ENCODE measurements around the gene WWC2. TPM values are rescaled to one million over a fixed set of nuclear protein-coding genes. Genes with fewer than 3 reads are reported as not detected.

WWC2 gene
- total RNA-seq, 1 donor from 2014 or later: 46.2 TPM

DNA sequence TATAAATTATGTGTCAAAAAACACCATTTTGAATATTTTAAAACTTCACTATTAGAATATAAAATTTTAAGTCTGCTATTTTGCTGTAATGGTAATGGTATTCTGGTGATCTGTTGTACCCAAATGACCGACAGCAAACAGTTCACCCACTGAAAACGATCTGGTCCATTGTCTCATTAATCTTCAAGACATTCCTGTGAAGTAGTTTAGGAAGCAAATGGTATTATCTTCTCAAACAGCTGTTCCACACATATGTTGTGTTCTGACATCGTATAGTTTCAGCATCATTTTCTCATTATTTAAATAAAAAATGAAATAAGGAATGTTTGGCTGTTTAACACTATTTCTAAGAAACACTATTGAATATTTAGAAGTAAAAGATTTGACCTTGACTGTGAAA is 98.1 kb downstream of the WWC2 start:
- H3K4me3 ChIP-seq (ENCODE audit: low read depth, low read length): no peak overlapping the region
- DNase-seq (ENCODE audit: low read depth): no peak
- TF ChIP-seq, protein P1, sequence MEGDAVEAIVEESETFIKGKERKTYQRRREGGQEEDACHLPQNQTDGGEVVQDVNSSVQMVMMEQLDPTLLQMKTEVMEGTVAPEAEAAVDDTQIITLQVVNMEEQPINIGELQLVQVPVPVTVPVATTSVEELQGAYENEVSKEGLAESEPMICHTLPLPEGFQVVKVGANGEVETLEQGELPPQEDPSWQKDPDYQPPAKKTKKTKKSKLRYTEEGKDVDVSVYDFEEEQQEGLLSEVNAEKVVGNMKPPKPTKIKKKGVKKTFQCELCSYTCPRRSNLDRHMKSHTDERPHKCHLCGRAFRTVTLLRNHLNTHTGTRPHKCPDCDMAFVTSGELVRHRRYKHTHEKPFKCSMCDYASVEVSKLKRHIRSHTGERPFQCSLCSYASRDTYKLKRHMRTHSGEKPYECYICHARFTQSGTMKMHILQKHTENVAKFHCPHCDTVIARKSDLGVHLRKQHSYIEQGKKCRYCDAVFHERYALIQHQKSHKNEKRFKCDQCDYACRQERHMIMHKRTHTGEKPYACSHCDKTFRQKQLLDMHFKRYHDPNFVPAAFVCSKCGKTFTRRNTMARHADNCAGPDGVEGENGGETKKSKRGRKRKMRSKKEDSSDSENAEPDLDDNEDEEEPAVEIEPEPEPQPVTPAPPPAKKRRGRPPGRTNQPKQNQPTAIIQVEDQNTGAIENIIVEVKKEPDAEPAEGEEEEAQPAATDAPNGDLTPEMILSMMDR (conservative IDR thresholded peaks at IDR 0.05; ENCODE audit: low read depth, low read length): no peak

DNA sequence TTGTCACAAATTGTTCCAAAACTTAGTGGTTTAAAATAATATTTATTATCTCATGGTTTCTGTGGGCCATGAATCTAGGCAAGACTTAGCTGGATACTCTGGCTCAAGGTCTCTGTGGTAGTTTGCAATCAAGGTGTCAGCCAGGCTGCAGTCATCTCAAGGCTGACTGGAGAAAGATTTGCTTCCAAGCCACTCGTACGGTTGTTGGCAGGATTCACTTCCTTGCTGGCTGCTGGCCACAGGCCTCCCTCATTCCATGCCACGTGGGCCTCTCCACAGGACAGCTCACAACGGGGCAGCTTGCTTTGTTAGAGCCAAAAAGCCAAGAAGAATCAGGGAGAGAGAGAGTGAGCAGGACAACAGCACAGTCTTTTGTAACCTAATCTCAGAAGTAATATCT is 101.4 kb downstream of the WWC2 start:
- DNase-seq (ENCODE audit: low read depth): peak; percentile 66
- H3K4me3 ChIP-seq (ENCODE audit: low read depth, low read length): no peak overlapping the region
- TF ChIP-seq, protein P1 (conservative IDR thresholded peaks at IDR 0.05; ENCODE audit: low read depth, low read length): no peak

DNA sequence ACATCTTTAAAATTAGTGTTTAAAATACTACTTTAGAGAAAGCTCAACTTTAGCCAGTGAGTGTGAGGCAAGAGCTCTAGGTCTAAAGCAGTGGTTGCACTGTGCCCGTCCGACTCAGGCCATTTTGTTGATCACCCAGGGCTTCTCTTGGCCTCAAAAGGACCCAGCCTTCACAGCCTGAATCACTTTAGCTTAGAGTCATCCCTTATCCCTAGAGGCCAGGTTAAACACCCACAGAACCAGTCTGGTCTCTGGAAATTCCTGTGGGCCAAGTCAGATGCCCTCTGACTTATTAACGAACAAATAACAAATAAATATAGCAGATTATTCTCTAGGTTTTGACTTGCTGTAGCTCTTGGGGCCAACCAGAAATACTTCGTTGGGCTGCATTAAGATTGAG is 102.3 kb downstream of the WWC2 start:
- DNase-seq (ENCODE audit: low read depth): no peak
- H3K4me3 ChIP-seq (ENCODE audit: low read depth, low read length): no peak overlapping the region
- TF ChIP-seq, protein P1 (conservative IDR thresholded peaks at IDR 0.05; ENCODE audit: low read depth, low read length): no peak

DNA sequence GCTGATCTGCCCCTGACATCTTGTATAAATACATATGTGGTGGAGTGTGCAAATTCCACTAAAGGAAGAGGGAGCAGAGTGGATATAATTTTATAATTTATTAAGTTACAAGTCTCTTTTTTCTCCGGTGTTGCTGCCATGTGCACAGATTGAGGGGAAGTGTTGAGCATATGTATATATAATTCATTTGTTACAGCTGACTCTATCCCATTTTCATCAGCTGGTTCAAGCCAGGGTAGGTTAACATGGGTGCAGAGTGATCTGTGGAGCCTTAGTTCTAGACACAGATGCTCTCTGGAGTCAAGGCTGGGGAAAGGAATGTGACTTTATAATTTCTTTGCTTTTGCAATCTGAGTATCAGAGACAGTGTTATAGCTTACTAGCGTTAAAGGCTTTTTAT is 103.5 kb downstream of the WWC2 start:
- TF ChIP-seq, protein P1 (conservative IDR thresholded peaks at IDR 0.05; ENCODE audit: low read depth, low read length): no peak
- no peak for DNase-seq (ENCODE audit: low read depth)
- H3K4me3 ChIP-seq (ENCODE audit: low read depth, low read length): no peak overlapping the region

DNA sequence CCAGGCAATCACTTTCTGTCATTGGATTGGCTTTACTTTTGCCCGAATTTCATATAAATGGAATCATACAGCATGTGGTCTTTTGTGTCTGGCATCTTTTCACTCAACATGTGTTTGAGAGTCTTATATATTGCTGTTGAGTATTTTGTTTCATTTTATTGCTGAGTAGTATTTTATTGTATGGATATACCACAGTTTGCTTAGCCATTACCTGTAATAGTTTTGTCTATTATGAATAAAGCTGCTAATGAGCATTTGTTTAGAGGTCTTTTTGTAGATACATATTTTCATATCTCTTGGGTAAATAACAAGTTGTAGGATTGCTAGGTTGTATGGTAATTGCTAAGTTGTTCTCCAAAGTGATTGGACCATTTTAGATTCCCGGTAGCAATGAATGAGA is 105.7 kb downstream of the WWC2 start:
- TF ChIP-seq, protein P1 (conservative IDR thresholded peaks at IDR 0.05; ENCODE audit: low read depth, low read length): no peak
- H3K4me3 ChIP-seq (ENCODE audit: low read depth, low read length): no peak overlapping the region
- no peak for DNase-seq (ENCODE audit: low read depth)

DNA sequence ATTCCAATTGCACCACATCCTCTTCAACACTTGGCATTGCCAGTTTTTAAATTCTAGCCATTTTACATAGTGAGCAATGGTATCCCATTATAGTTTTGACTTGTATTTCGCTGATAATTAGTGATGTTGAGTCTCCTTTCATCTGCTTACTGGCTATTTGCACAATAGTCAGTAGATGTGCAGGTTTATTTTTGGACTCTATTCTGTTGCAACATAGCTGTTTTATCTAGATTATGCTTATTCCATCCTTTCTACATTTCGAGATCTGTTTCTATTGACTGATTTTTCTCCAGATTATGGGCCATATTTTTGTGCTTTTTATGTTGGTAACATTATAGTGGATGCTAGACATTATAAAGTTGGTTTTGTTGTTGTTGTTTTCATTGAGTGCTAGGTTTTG is 106.1 kb downstream of the WWC2 start:
- TF ChIP-seq, protein P1 (conservative IDR thresholded peaks at IDR 0.05; ENCODE audit: low read depth, low read length): no peak
- no peak overlapping the region for H3K4me3 ChIP-seq (ENCODE audit: low read depth, low read length)
- no peak for DNase-seq (ENCODE audit: low read depth)

DNA sequence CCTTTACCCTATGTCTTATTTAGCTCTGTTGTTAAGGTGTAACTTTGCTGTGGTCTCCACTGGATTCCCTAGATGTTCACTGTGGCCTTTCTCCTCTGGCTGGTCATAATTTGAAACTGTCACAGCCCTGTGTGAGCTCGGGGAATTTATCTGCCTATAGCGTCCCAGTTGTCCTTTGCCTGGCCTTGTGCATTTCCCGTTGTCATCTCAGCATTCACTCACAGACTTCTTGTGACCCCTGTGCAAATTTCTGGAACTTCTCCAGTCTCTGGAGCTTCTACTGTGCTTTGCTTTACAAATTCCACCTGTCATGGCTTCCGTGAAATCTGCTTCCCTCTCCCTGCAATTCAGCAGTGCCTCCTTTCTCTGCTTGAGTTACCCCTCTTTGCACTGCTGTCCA is 106.7 kb downstream of the WWC2 start:
- TF ChIP-seq, protein P1 (conservative IDR thresholded peaks at IDR 0.05; ENCODE audit: low read depth, low read length): no peak
- no peak for DNase-seq (ENCODE audit: low read depth)
- no peak overlapping the region for H3K4me3 ChIP-seq (ENCODE audit: low read depth, low read length)

Measured in epithelial cell of proximal tubule (primary cell).